Duodenal mucosa (tissue), 2 donors: ENCODE results near the gene TTLL10.
"Not testable (repeated sequence)": the region's sequence is repeated elsewhere in the genome, so short reads cannot be mapped to it uniquely, and the experiment has no call there.

Experiments used
- H3K27ac ChIP-seq: one replicate; pipeline ENCODE4 v1.7.0; 2013; ENCODE audit warnings: low read depth, low read length
- H3K27me3 ChIP-seq, 2 donors: one replicate each; pipeline ENCODE4 v1.7.0; 2013; ENCODE audit warnings: low read length in 2 of 2, control low read depth in 1 of 2; ENCODE audit not compliant: insufficient read depth in 2 of 2, control insufficient read depth in 1 of 2
- H3K36me3 ChIP-seq, 2 donors: one replicate each; pipeline ENCODE4 v1.7.0; 2013; ENCODE audit warnings: low read length in 2 of 2, control low read depth in 1 of 2; ENCODE audit not compliant: insufficient read depth in 2 of 2, control insufficient read depth in 1 of 2
- H3K4me1 ChIP-seq, 2 donors: one replicate each; pipeline ENCODE4 v1.7.0; 2013; ENCODE audit warnings: low read length in 2 of 2, control low read depth in 1 of 2; ENCODE audit not compliant: insufficient read depth in 2 of 2, control insufficient read depth in 1 of 2
- H3K4me3 ChIP-seq, 2 donors: one replicate each; pipeline ENCODE4 v1.7.0; 2013; ENCODE audit warnings: low read length in 2 of 2, low read depth in 1 of 2
- H3K9ac ChIP-seq, 2 donors: one replicate each; pipeline ENCODE4 v1.7.0; 2013; ENCODE audit warnings: low read length in 2 of 2, low read depth in 1 of 2
- H3K9me3 ChIP-seq, 2 donors: one replicate each; pipeline ENCODE4 v1.7.0; 2013; ENCODE audit warnings: low read length in 2 of 2, control low read depth in 1 of 2; ENCODE audit not compliant: control insufficient read depth in 1 of 2

The TTLL10 gene

GRCh38 chr1:1148569-1148968 is 25.1 kb upstream of the TTLL10 start:
- H3K9me3 ChIP-seq: peaks cover 0 to 5% of the 10 kb centered on the region in 2 donors
- no peaks in the 10 kb centered on the region for H3K27me3 ChIP-seq
- H3K36me3 ChIP-seq: peaks cover 0 to 11% of the 10 kb centered on the region in 2 donors
- H3K4me1 ChIP-seq: peaks cover 33 to 35% of the 10 kb centered on the region in 2 donors
- H3K4me3 ChIP-seq: no peak overlapping the region
- H3K27ac ChIP-seq: no peak overlapping the region
- no peak overlapping the region for H3K9ac ChIP-seq

DNA sequence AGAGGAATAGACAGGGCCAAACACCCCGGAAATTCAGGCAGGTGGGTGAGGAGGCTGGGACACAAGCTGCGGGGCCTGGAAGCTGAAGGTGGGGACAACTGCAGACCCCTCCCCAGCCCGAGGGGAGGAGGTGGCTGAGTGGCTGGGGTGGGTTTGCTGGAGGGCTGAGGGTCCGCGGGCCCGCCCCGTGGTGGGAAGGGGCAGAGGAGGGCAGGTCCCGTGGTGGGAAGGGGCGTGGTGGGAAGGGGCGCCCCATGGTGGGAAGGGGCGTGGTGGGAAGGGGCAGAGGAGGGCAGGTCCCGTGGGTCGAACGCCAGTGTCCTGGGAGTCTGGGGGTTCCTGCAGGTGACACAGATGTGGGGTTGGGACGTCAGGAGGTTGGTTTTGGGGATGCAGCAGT is 24.3 kb upstream of the TTLL10 start:
- peaks cover 0 to 5% of the 10 kb centered on the region in 2 donors for H3K9me3 ChIP-seq
- peak overlapping the region in 1 of 2 donors; percentile 38 for H3K9ac ChIP-seq
- H3K36me3 ChIP-seq: peaks cover 0 to 11% of the 10 kb centered on the region in 2 donors
- no peak overlapping the region for H3K4me3 ChIP-seq
- H3K27ac ChIP-seq: peak overlapping the region; percentile 42
- H3K27me3 ChIP-seq: no peaks in the 10 kb centered on the region
- peaks cover 25 to 27% of the 10 kb centered on the region in 2 donors for H3K4me1 ChIP-seq

DNA sequence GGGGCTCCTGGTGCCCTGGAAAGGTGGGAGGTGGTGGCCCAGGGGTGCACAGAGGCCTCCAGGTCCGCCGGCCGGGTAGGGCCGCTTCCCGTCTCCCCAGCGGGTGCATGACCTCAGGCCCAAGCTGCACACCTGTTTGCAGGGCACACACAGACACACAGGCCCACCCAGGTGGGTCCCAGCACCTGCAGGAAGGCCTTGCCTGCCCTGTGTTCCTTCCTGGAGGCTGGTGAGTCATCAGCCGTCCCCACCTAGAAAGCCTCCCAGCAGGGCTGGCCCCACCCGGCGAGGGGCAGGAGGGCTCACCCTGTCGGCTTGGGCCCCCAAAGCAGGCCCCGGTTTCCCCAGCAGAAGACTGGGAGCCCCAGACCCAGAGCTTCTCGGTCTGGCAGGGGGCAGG is 23.6 kb upstream of the TTLL10 start:
- H3K27me3 ChIP-seq: no peaks in the 10 kb centered on the region
- peak overlapping the region; percentile 42 for H3K27ac ChIP-seq
- peak overlapping the region in 1 of 2 donors; percentile 38 for H3K9ac ChIP-seq
- peaks cover 0 to 11% of the 10 kb centered on the region in 2 donors for H3K36me3 ChIP-seq
- peaks cover 0 to 5% of the 10 kb centered on the region in 2 donors for H3K9me3 ChIP-seq
- H3K4me1 ChIP-seq: peaks cover 18 to 20% of the 10 kb centered on the region in 2 donors
- no peak overlapping the region for H3K4me3 ChIP-seq

DNA sequence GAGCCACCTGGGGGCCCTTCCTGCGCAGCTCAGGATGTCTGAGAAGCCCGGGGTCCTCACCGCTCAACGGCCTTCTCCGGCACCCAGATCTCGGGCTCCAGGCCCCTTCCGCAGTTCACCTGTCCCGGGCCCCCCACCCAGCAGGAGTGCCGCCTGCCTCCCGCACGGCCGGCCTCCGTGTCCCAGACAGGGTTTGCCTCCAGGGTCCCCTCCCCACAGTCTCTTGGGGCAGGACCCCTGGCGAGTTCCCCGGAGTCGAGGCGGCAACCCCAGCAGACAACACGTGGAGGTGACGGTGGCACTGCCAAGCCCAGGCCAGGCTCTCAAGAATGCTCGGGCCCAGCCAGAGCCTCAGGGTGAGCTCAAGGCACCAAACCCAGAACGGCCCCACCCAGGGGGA is 22.4 kb upstream of the TTLL10 start:
- H3K27me3 ChIP-seq: no peaks in the 10 kb centered on the region
- peaks cover 11 to 15% of the 10 kb centered on the region in 2 donors for H3K4me1 ChIP-seq
- no peak overlapping the region for H3K9ac ChIP-seq
- no peak overlapping the region for H3K4me3 ChIP-seq
- H3K27ac ChIP-seq: no peak overlapping the region
- peaks cover 0 to 11% of the 10 kb centered on the region in 2 donors for H3K36me3 ChIP-seq
- H3K9me3 ChIP-seq: peaks cover 0 to 5% of the 10 kb centered on the region in 2 donors

- H3K9me3 ChIP-seq, H3K9ac ChIP-seq, H3K27me3 ChIP-seq, H3K27ac ChIP-seq, H3K4me3 ChIP-seq: not testable (repeated sequence)
- Histone ChIP-seq H3K4me1 (peaks cover 11 to 21% of the 10 kb centered on the region in 2 donors), H3K36me3 (peaks cover 0 to 11% of the 10 kb centered on the region in 2 donors)
Measured at GRCh38 chr1:1152431-1152830, 21.2 kb upstream of the TTLL10 start.

- H3K9me3 ChIP-seq, H3K27me3 ChIP-seq, H3K4me3 ChIP-seq, H3K9ac ChIP-seq, H3K27ac ChIP-seq: not testable (repeated sequence)
- peaks cover 13 to 21% of the 10 kb centered on the region in 2 donors for H3K4me1 ChIP-seq
- peaks cover 0 to 11% of the 10 kb centered on the region in 2 donors for H3K36me3 ChIP-seq
Measured at GRCh38 chr1:1153215-1153614, 20.5 kb upstream of the TTLL10 start.

- peaks cover 0 to 5% of the 10 kb centered on the region in 2 donors for H3K9me3 ChIP-seq
- H3K36me3 ChIP-seq: peaks cover 0 to 11% of the 10 kb centered on the region in 2 donors
- H3K4me3 ChIP-seq: no peak overlapping the region
- H3K9ac ChIP-seq: no peak overlapping the region
- H3K27ac ChIP-seq: no peak overlapping the region
- H3K27me3 ChIP-seq: no peaks in the 10 kb centered on the region
- H3K4me1 ChIP-seq: peaks cover 19 to 27% of the 10 kb centered on the region in 2 donors
Measured at GRCh38 chr1:1153874-1154273, 19.8 kb upstream of the TTLL10 start.

DNA sequence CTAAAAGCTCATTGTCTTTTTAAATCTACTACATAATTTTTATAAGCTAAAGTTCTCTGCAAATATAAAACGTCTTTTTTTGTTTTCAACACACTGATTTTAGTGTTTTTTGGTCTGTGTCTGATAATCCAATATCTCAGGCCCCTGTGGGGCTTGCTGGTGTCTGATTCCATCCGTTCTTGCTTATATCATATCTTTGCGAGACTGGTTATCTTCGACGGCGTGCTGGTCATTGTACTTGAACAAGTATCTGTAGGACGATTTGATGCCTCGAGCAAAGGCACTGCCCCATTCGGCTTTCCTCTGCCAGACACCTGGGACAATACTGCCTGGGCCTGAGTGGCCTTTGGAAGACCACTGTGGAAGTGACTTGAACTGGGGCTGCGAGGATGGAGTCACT is 18.4 kb upstream of the TTLL10 start:
- Histone ChIP-seq H3K36me3 (peaks cover 0 to 11% of the 10 kb centered on the region in 2 donors), H3K9me3 (peaks cover 0 to 5% of the 10 kb centered on the region in 2 donors), H3K27ac (no peak overlapping the region), H3K27me3 (no peaks in the 10 kb centered on the region), H3K4me1 (peaks cover 19 to 27% of the 10 kb centered on the region in 2 donors), H3K4me3 (no peak overlapping the region), H3K9ac (no peak overlapping the region)

DNA sequence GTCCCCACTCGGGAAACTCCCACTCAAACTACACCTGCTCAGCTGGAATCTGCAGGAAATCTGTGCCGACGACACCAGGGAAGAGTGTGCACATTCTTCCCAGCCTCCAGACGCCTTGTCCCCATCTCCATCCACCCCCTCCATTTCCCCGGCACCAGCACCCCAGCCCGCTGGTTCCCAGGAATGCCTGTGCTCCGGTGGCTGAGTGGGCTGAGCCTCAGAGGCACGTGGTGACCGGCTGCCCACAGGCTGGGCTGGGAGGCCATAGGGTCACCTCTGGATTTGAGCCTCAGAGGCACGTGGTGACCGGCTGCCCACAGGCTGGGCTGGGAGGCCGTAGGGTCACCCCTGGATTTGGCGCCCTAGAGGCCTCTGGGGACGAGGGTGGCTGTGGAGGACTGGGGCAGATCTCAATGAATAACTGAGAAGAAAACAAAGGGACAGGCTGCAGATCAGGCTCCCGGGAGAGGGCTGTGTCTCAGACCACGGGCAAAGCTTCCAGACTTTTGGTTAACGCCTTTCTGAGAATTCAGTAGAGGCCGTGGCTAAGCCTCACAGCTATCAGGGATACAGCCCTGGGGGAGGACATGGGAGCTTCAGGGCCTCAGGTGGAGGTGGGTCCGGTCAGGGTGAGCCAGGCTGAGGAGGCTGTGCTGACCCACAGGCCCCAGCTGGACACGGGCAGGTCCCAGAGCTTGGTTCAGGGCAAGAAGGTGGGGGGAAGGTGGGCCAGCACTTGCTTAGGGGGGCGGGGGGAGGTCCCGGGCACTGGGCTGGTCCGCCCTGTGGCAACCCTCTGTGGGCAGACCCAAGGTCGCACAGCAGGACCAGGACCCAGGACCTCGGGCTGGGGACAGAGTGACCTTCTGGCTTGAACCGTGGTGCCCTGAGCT is 17.3 kb upstream of the TTLL10 start:
- Histone ChIP-seq H3K4me3 (peak overlapping the region in 1 of 2 donors; percentile 10), H3K36me3 (peaks cover 0 to 11% of the 10 kb centered on the region in 2 donors), H3K9ac (no peak overlapping the region), H3K27me3 (no peaks in the 10 kb centered on the region), H3K4me1 (peaks cover 20 to 26% of the 10 kb centered on the region in 2 donors), H3K9me3 (peaks cover 0 to 5% of the 10 kb centered on the region in 2 donors), H3K27ac (no peak overlapping the region)

- H3K27me3 ChIP-seq: no peaks in the 10 kb centered on the region
- peaks cover 0 to 4% of the 10 kb centered on the region in 2 donors for H3K9me3 ChIP-seq
- H3K36me3 ChIP-seq: peaks cover 0 to 7% of the 10 kb centered on the region in 2 donors
- H3K27ac ChIP-seq: no peak overlapping the region
- H3K4me1 ChIP-seq: peaks cover 20 to 26% of the 10 kb centered on the region in 2 donors
- no peak overlapping the region for H3K9ac ChIP-seq
- peak overlapping the region in 1 of 2 donors; percentile 10 for H3K4me3 ChIP-seq
Measured at GRCh38 chr1:1157033-1157365, 16.7 kb upstream of the TTLL10 start.
